SK-MEL-5 (cell line): Measurements from ENCODE around the gene ALPL. TPM values are rescaled to one million over a fixed set of nuclear protein-coding genes. Genes with fewer than 3 reads are reported as not detected.
"Not testable (repeated sequence)": the region's sequence is repeated elsewhere in the genome, so short reads cannot be mapped to it uniquely, and the experiment has no call there.

Source experiments
- DNase-seq: peaks from one replicate; pipeline ENCODE4 v3.0.0-alpha.2; 2016; ENCODE audit warnings: low read depth, low spot score
- in situ Hi-C: cut with HindIII; loops from 2 replicates; pipeline ENCODE4 v1.10.0; 2016; ENCODE audit warnings: low sequenced_read_pairs, high pct_unique_total_duplicates, low pct_unique_long_range_greater_than_20kb
- total RNA-seq: library from RNA; depleted of rRNA; stranded (reverse); fragments of >200 nt; shearing (Covaris generic); gene quantifications from 2 replicates; pipeline ENCODE4 v1.2.3, GENCODE V29; 2014

The ALPL gene
- total RNA-seq, 1 experiment from 2014 or later: 0.50 TPM

DNA sequence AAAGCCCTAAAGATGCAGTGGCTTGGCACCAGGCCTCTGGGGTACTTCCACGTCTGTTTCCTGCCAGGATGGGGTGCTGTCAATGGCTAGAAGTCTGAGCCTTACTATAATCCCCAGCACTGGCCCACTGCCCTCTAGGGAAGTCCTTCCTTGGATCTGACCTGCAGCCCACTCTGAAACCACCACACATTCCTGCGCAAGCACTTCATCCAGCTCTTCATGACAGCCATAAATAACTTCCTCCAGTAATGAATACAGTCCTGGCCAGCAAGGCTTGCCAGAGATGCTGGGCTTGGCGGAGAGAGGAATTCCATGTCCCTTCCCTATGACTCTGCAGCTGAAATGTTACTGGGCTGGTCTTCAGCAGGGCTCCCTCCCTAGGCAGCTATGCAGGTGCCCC lies 32.6 kb downstream of the ALPL start:
- DNase-seq: no peak
- in situ Hi-C loops: no loop called here

DNA sequence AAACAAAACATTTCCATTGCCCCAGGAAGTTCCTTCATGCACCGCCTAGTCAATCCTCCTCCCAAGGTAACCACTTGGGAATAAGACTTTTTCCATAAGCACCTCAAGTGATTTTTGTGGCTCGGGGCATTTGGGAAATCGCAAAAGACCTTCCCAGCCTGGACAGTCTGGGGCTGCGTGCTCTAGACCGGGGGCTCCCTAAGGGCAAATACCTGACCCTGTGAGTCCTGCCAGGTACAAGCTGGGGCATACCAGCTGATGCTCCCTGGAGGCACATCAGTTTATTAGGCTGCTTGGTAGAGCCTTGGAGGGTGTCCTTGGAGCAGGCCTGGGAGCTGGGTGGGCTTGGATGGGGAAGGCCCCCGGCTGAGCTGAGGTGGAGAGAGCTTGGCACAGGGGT lies 34.4 kb downstream of the ALPL start:
- in situ Hi-C loops: no loop called here
- no peak for DNase-seq

DNA sequence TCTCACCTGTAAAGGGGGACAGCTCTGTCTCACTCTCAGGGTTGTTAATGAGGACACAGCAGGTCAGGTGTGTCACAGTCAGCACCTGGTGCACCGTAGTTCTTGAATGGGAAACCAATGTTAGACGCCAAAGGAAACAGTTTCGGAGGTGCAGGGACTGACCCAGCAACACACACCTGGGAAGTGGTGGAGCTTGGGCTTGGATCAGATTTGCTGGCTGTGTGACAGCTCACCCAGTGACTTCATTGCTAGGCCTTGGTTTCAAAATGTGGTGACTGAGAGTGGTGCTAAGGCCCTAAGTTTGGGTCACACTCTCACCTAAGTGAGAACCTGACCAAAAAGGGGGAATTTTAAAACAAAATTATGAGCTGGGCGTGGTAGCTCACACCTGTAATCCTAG lies 34.9 kb downstream of the ALPL start:
- in situ Hi-C loops: no loop called here
- no peak for DNase-seq

DNA sequence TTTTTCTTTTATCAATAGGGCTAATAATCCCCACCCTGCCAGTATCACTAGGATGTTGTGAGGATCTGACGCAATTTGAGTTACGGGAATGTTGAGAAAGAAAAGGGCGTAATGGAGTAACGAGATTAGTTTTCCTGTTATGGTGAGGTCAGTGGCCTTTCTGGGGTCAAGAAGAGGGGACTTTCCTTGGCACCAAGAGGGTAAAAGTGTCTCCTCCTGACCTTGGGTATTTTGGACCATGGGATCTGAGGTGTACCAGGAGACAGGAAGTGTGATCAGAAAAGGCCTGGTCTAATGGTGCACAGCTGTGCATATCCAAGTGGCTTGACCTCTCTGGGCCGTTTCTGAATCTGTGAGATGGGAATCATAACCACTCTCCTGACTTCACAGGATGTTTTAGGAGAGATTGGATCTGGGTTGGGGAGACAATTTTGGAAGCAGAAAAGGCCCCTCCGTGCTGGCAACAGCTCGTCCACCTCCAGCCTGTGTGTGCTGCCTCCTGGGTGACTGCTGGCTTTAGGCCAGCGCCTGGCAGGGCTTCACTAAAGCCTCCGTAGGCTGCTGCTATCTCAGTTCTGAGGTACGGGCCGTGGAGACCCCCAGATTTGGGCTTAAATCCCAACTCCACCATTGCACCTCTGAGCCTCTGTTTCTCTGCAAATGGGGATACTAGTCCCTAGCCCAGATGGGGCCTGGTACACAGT lies 37.1 kb downstream of the ALPL start:
- no peak for DNase-seq
- in situ Hi-C loops: no loop called here

DNA sequence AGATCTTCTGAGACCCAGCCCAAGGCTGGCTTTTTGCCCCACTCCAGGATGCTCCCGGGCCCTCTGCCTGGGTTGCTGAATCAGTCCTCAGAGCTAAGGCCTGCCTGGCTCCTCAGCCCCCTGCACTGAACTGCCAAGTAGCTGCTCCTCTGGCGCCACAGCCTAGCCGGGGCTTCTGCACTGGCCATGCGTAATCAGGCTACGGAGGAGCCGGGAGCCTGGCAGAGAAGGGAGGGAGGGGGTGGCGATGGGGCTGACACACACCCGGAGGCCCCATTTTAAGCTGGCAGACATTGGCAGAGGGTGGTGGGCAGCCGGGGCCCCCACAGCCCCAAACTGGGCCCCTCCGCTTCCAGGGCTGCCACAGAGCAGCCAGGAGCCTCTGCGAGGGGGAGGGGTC lies 38.7 kb downstream of the ALPL start:
- in situ Hi-C loops: no loop called here
- DNase-seq: no peak

DNA sequence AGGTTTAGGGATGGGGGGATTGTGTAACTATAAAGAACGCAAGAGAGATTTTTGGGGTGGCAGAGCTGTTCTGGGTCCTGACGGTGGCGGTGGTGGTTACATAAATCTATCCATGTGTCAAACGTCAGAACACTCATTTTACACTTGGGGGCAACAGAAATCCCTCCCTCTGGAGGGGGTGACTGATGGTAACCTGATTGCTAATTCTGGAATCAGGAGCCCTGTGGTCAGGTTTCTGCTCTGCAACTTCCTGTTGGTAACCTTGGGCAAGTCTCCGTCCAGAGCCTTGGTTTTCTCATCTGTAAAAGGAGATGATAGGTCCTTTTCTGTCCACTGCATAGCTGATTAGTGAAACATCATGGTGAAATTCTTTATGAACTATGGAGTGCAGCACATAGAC lies 40.9 kb downstream of the ALPL start:
- in situ Hi-C loops: no loop called here

DNA sequence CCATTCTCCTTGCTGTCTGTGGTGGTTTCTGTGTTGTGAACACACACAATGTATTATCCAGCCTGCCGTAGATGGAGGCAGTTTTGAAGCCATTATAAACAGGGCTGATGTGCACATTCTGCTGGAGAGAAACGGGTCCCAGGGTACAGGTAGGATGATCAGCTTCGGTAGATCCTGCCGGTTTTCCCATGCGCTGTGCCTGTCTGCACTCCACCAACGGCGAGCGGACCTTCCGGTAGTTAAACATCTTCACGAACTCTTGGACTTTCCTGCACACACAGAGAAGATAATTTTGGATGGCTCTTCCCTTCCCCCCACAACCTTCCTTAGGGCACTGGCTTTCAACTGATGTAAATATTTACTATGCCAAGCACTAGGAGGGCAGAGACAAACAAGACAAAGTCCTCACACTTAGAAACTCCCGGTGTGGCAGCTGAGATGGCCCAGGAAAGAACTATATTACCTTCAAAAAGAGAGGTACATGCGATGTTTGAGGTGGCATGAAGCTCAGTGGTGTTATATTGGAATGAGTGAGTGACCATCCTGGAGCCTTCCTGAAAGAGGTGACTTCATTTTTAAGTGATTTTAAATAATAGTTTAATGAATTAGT lies 41.7 kb downstream of the ALPL start:
- in situ Hi-C loops: no loop called here
- DNase-seq: no peak

More for the DNA sequence above, 40.9 kb downstream of the ALPL start:
- DNase-seq: no peak

DNA sequence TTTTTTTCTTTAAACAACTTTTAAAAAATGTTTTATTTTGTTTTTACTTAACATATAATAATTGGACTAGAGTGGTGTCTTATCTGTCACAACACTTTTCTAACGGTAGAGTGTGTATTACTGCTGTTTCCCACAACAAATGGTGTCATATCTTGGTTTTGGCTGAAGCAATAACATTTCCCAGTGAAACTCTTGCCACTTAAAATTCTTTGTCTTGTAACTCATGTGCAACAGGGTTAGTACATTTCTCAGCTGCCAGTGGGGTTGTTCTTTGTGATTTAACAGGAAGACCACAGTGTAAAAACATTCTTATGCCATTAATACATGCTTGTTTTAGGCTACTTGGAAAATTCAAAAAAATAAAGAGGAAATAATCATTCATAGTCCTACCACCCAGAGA lies 43.5 kb downstream of the ALPL start:
- in situ Hi-C loops: no loop called here

DNA sequence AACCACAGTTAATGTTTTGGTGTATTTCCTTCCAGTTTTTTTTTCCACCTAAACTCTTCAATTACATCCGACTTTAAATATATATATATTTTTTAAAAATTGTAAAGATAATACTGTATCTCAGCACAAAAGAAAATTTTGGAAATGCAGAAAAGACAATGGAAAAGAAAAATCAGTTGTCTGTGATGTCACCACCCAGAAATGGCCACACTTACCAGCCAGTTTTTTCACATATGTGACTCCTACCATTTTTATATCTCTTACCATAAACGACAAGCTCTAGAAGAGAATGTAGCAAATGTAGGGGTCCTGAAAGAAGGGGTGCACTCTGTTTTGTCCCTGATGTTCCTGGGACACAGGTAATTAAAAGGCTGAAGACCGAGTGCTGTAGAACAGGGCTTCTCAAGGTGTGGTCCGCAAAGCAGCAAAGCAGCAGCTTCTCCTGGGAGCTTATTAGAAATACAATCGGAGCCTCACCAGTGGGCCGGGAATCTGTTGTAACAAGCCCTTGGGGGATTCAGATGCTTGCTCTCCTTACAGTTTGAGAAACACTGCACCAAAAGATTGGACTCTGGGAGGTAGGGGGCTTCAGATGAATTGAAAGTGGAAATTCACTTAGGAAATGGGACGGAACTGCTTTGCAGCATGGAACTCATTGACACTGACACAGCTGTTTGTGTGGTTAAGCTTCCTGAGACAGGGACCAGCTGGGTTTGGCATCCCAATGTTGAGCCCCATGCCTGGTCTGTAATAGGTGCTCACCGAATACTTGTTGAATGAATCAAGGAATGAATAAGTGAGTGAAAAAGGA lies 44.1 kb downstream of the ALPL start:
- no peak for DNase-seq

More for the DNA sequence above, 43.5 kb downstream of the ALPL start:
- no peak for DNase-seq

DNA sequence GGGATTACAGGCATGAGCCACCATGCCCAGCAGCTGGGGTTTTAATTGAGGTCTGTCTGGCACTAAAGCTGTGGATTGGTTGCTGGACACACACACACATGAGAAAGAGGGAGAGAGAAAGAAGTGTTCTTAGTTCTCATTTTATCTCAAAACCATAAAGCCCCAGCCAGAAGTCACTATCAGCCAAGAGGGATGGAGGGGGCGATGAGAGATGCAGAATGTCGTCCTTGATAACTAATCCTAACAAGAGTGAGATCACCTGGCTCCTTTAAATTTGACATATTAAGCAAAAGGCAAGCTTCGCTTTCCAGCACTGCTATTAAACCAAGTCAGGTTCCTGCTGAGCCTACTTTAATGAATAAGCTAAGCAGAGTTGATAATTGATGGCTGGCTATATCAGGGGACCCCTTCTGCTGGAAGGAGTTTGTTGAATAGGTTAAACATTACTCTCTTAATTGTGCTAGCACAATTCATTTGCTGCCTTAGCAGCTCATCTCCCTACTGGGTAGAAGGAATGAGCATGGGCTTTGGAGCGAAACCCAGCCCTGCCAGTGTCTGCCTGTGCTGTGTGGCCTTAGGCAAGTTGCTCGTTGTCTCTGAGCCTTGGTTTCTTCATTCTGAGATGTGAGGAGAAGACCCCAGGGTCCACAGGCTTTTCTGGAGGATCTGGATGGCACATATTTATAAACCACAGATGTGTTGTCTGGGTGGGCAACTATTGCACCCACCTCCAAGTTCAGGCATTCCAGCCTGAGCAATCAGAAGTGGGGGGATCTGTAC lies 50.8 kb downstream of the ALPL start:
- DNase-seq: no peak
- in situ Hi-C loops: no loop called here

More for the DNA sequence above, 44.1 kb downstream of the ALPL start:
- in situ Hi-C loops: no loop called here

DNA sequence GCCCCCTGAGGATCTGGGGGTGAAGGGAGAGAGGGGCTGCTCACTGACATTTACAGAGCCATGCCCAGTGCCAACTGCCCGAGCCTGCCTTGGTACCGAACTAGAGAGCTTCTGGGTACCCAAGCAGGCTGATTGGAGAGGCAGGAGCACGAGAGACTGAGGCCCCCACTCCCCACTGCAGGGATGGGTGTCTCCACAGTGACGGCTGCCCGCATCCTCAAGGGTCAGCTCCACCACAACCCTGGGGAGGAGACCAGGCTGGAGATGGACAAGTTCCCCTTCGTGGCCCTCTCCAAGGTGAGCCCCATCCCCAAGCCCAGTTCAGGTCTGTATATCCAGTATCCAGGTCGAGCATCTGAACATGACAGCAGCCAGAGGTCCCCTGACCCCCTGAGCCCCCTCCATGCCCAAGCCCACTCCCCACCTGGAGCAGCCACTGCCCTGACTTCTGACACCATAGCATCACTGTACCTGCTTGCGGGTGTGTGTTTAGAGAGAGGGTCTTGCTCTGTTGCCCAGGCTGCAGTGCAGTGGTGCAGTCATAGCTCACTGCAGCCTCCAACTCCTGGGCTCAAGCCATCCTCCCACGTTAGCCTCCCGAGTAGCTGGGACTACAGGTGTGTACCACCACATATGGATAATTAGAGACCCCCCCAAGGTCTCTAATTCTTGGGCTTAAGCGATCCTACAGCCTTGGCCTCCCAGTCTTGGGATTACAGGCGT lies 51.9 kb downstream of the ALPL start:
- no peak for DNase-seq
- in situ Hi-C loops: no loop called here

DNA sequence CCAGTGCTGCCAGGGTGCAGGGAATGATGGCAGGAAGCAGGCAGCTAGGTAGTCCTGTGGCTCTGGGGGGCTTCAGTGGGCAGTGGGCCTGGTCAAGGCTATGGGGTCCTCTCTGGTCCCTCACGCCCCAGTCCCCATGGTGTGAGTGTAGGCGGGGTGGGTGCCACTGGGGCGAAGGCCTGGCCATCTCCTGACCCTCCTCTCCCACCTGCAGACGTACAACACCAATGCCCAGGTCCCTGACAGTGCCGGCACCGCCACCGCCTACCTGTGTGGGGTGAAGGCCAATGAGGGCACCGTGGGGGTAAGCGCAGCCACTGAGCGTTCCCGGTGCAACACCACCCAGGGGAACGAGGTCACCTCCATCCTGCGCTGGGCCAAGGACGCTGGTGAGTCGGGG lies 53.7 kb downstream of the ALPL start:
- no peak for DNase-seq
- in situ Hi-C loops: no loop called here

DNA sequence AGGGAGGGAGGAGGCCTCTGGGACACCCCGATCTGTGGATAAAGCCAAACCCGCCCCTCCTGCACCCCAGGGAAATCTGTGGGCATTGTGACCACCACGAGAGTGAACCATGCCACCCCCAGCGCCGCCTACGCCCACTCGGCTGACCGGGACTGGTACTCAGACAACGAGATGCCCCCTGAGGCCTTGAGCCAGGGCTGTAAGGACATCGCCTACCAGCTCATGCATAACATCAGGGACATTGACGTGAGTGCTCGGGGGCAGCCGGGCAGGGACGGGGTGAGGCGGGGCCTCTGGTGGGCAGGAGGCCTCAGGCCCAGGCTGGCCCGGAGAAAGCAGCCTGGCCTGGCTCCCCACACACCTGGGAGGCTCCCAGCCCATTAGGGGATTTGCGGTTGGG lies 54.7 kb downstream of the ALPL start:
- in situ Hi-C loops: no loop called here
- no peak for DNase-seq

DNA sequence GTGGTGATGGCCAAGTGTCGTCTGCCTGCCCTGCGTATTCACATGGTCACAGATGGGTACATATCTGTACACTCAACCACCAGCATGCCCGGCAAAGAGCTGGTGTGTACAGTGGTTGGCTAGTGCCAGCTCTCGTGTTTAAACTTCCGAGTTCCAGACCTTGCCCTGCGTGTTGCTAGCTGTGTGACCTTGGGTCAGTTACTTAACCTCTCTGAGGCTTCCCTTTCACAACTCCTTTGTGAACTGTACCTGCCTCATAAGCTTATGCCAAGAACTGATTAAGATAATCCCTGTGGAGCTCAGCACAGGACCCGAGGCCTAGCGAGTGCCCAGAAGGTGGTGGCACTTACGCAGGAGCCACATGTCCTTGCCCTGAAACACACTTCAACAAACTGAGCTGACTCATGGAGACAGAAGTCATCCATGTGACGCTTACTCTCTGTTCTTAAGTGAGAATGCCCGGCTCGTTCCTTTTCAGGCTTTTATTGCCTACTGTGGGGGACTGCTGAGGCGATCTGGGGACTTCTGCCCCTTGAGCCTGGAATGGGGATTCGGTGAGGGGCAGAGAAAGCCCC lies 55.4 kb downstream of the ALPL start:
- no peak for DNase-seq
- in situ Hi-C loops: no loop called here

DNA sequence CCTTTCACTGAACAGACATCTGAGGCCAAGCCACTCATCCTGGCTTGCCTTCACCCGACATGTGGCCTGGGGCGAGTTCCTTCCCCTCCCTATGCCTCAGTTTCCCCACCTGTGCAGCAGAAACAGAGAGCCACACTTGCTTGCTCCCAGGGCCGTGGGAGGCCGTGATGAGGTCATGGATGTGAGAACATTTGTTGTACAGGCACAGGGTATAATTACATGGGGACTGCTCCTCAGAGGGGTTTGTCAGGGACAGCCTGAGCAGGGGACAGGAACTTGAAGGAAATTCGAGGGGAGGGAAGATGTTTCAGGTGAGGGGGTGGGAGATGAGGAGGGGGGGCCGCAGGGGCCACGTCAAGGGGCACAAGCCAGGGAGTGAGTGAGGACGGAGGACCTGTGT lies 56.1 kb downstream of the ALPL start:
- in situ Hi-C loops: no loop called here
- DNase-seq: no peak

DNA sequence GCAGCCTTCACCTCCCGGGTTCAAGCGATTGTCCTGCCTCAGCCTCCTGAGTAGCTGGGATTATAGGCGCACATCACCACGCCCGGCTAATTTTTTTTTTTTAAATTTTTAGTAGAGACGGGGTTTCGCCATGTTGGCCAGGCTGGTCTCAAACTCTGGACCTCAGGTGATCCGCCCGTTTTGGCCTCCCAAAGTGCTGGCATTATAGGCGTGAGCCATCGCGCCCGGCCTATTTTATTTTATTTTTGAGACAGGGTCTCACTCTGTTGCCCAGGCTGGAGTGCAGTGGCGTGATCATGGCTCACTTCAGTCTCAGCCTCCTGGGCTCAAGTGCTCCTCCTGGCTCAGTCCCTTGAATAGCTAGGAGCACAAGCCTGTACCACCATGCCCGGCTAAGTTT lies 57.1 kb downstream of the ALPL start:
- in situ Hi-C loops, DNase-seq: not testable (repeated sequence)
